ENCODE measurements around the gene ASB6. TPM values are rescaled to one million over a fixed set of nuclear protein-coding genes. Genes with fewer than 3 reads are reported as not detected.
A peak's percentile ranks its signal among the peaks of the same experiment; 100 is the strongest.

Gene ASB6
- total RNA-seq, 1 experiment from 2014 or later: 21.0 TPM

GRCh38 chr9:129633848-129634247 lies 8.1 kb downstream of the ASB6 start:
- Histone ChIP-seq H3K9ac (ENCODE audit: extremely low read depth, insufficient read length, low read length) (no peak overlapping the region), H2AFZ (ENCODE audit: low read length) (no peak overlapping the region), H2BK120ac (ENCODE audit: low read depth, low read length, poor library complexity, severe bottlenecking) (no peak overlapping the region), H3K18ac (ENCODE audit: insufficient read length, low read depth, low read length) (no peak overlapping the region), H2BK5ac (ENCODE audit: insufficient read length, low read length) (no peak overlapping the region), H3K4me1 (ENCODE audit: insufficient read depth, low read length) (no peaks in the 10 kb centered on the region), H3K4ac (ENCODE audit: low read depth, low read length) (no peak overlapping the region), H3K56ac (ENCODE audit: insufficient read length, low read depth, low read length) (no peak overlapping the region), H3K79me1 (ENCODE audit: insufficient read depth, low read depth, low read length, poor library complexity, severe bottlenecking) (peaks cover under 1% of the 10 kb centered on the region), H4K5ac (ENCODE audit: insufficient read length, low read depth, low read length) (no peak overlapping the region), H4K20me1 (ENCODE audit: control insufficient read depth, insufficient read depth, insufficient read length) (no peaks in the 10 kb centered on the region), H3K23ac (ENCODE audit: insufficient read length, low read depth, low read length) (no peak overlapping the region), H3K27ac (ENCODE audit: insufficient read length, low read depth, low read length) (no peak overlapping the region), H4K91ac (ENCODE audit: insufficient read length, low read depth, low read length) (no peak overlapping the region), H4K8ac (replicated peaks; ENCODE audit: insufficient read length, low read depth, low read length) (no peak overlapping the region), H3K23me2 (ENCODE audit: insufficient read length, low read depth, low read length, poor library complexity, severe bottlenecking) (no peaks in the 10 kb centered on the region), H3K9me3 (ENCODE audit: control insufficient read depth, low read depth, low read length) (no peaks in the 10 kb centered on the region), H2BK12ac (ENCODE audit: insufficient read length, low read depth, low read length) (no peak overlapping the region), H3T11ph (ENCODE audit: low read length) (no peak overlapping the region), H3K14ac (ENCODE audit: insufficient read depth, low read length) (no peak overlapping the region), H3K4me2 (ENCODE audit: insufficient read depth, insufficient read length, low read length) (no peak overlapping the region), H3K79me2 (ENCODE audit: insufficient read depth, low read length) (peaks cover 37% of the 10 kb centered on the region; the same call in 1 of the 2 replicates), H2AK5ac (ENCODE audit: insufficient read length, low read length) (no peak overlapping the region), H2BK15ac (ENCODE audit: low read depth, low read length) (no peak overlapping the region), H2BK20ac (ENCODE audit: low read depth, low read length, poor library complexity, severe bottlenecking) (no peak overlapping the region), H3K27me3 (ENCODE audit: insufficient read depth, low read length) (no peaks in the 10 kb centered on the region)
- Mint-ChIP-seq H3K4me3 (no peak overlapping the region), H3K27ac (peak overlapping the region in 1 of 3 experiments; percentile 34; a peak in 1 of 7 replicates), H3K36me3 (ENCODE audit: insufficient read depth in 1 of 3, low read depth in 3 of 3) (peaks cover 24 to 65% (median 65%) of the 10 kb centered on the region in 3 experiments; a peak in 6 of 7 replicates), H3K4me1 (peaks cover 13 to 17% of the 10 kb centered on the region in 2 experiments), H3K9me3 (no peaks in the 10 kb centered on the region; a peak in 1 of 5 replicates), H3K27me3 (ENCODE audit: low read depth) (peaks cover 2% of the 10 kb centered on the region; the same call in 1 of the 2 replicates)
- no peak for TF ChIP-seq CTCF (conservative IDR thresholded peaks at IDR 0.05)
- DNase-seq: no peak
- no CpG with 5 or more reads among the region's 13 CpGs for WGBS (ENCODE audit: extremely low coverage, insufficient read length, low lambda C conversion rate)

Data from H9 (cell line).